Smooth muscle cell (in vitro differentiated cells): ENCODE measurements around the gene SAMD4A. TPM values are rescaled to one million over a fixed set of nuclear protein-coding genes. Genes with fewer than 3 reads are reported as not detected.

Experiments
- DNase-seq: peaks from one replicate; lab custom pipeline; 2025; ENCODE audit not compliant: unreplicated experiment; lab: John Stamatoyannopoulos, UW
- H2AFZ ChIP-seq: fragments of 200-600 bp; sonication (generic); 2 replicates; pipeline ENCODE4 v1.6.0; 2016; ENCODE audit warnings: antibody characterized with exemption, low read depth, mild to moderate bottlenecking
- H3F3A ChIP-seq: fragments of 200-600 bp; sonication (generic); 2 replicates; pipeline ENCODE4 v1.6.0; 2017; ENCODE audit warnings: antibody characterized with exemption, low read depth
- H3K27ac ChIP-seq: fragments of 200-600 bp; sonication (generic); 2 replicates; pipeline ENCODE4 v1.5.1; 2016; ENCODE audit warnings: low read depth, mild to moderate bottlenecking
- H3K27me3 ChIP-seq: fragments of 200-600 bp; sonication (generic); 2 replicates; pipeline ENCODE4 v1.6.1; 2016; ENCODE audit warnings: low read depth, mild to moderate bottlenecking
- H3K36me3 ChIP-seq: fragments of 200-600 bp; sonication (generic); 2 replicates; pipeline ENCODE4 v1.5.1; 2016; ENCODE audit warnings: low read depth
- H3K4me1 ChIP-seq: fragments of 200-600 bp; sonication (generic); 2 replicates; pipeline ENCODE4 v1.5.1; 2016; ENCODE audit warnings: low read depth
- H3K4me2 ChIP-seq: fragments of 200-600 bp; sonication (generic); 2 replicates; pipeline ENCODE4 v1.6.0; 2016; ENCODE audit warnings: mild to moderate bottlenecking
- H3K4me3 ChIP-seq: fragments of 200-600 bp; sonication (generic); 2 replicates; pipeline ENCODE4 v1.5.1; 2016; ENCODE audit warnings: mild to moderate bottlenecking
- H3K79me2 ChIP-seq: fragments of 200-600 bp; sonication (generic); 2 replicates; pipeline ENCODE4 v1.6.0; 2016; ENCODE audit warnings: low read depth, mild to moderate bottlenecking
- H3K9ac ChIP-seq: fragments of 200-600 bp; sonication (generic); 2 replicates; pipeline ENCODE4 v1.6.0; 2016; ENCODE audit warnings: low read depth
- H3K9me3 ChIP-seq: fragments of 200-600 bp; sonication (generic); replicated peaks from 2 replicates; pipeline ENCODE4 v1.5.1; 2016; ENCODE audit warnings: low read depth
- H4K20me1 ChIP-seq: fragments of 200-600 bp; sonication (generic); 2 replicates; pipeline ENCODE4 v1.6.0; 2016; ENCODE audit warnings: low read depth
- WGBS: methylation state at CpG from one replicate; pipeline ENCODE4 v1.1.7; 2016; ENCODE audit warnings: low lambda C conversion rate; 5-methylcytosine and 5-hydroxymethylcytosine counted together
- polyA plus RNA-seq: library from polyadenylated mRNA; unstranded; fragments of >200 nt; fragmentation: Nextera tagmentation; extraction: Ambion mirVana; gene quantifications from 2 replicates; pipeline ENCODE4 v1.2.1, GENCODE V29; 2016
- total RNA-seq: library from RNA; depleted of rRNA; stranded (reverse); fragments of >200 nt; gene quantifications from 2 replicates; pipeline ENCODE4 v1.2.3, GENCODE V29; 2014
- TF ChIP-seq, protein P1 (sequence below): fragments of 200-600 bp; sonication (generic); IDR thresholded peaks from 2 replicates; pipeline ENCODE4 v1.5.1; 2017; ENCODE audit warnings: borderline replicate concordance, mild to moderate bottlenecking, antibody characterized with exemption; ENCODE audit not compliant: insufficient read depth, poor library complexity, severe bottlenecking

SAMD4A gene
- total and polyA plus RNA-seq, 2 experiments from 2014 or later, result 9.2 to 36.7 TPM

DNA sequence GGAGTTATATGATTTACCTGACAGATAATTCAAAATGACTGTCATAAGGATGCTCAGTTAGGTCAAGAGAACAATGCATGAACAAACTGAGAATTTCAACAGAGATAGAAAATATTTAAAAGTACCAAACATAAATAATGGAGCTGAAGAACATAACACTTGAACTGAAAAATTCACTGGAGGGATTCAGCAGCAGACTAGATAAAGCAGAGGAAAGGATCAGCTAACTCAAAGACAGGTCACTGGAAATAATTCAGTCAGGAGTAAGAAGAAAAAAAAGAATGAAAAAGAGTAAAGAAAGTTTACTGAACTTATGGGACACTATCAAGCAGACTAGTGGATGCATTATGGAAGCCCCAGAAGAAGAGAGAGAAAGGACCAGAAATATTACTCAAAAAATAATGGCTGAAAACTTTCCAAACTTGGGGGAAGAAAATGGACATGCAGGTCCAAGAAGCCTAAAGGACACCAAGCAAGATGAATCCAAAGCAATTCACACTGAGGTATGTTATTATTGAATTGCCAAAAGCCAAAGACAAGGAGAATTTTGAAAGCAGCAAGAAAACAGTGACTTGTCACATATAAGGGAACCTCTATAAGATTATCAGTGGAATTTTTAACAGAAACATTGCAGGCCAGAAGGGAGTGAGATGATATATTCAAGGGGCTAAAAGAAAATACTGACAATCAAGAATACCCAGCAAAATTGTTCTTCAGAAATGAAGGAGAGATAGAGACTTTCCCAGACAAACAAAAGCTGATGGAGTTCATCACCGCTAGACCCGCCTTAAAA, 257.0 kb downstream of the SAMD4A start:
- H3K4me1 ChIP-seq, result peaks cover 7% of the 10 kb centered on the region
- DNase-seq, result no peak
- no peaks in the 10 kb centered on the region for H3K79me2 ChIP-seq
- H4K20me1 ChIP-seq, result no peaks in the 10 kb centered on the region
- no peaks in the 10 kb centered on the region for H3F3A ChIP-seq
- no peak overlapping the region for H3K27ac ChIP-seq
- no peak overlapping the region for H3K4me2 ChIP-seq
- H3K9ac ChIP-seq, result no peak overlapping the region
- no peak overlapping the region for H3K4me3 ChIP-seq
- H2AFZ ChIP-seq, result no peak overlapping the region
- peaks cover 4% of the 10 kb centered on the region for H3K9me3 ChIP-seq
- no peaks in the 10 kb centered on the region for H3K36me3 ChIP-seq
- H3K27me3 ChIP-seq, result no peaks in the 10 kb centered on the region
- WGBS, result 97% methylated on average over 2 of the region's 2 CpGs
- TF ChIP-seq, protein P1, sequence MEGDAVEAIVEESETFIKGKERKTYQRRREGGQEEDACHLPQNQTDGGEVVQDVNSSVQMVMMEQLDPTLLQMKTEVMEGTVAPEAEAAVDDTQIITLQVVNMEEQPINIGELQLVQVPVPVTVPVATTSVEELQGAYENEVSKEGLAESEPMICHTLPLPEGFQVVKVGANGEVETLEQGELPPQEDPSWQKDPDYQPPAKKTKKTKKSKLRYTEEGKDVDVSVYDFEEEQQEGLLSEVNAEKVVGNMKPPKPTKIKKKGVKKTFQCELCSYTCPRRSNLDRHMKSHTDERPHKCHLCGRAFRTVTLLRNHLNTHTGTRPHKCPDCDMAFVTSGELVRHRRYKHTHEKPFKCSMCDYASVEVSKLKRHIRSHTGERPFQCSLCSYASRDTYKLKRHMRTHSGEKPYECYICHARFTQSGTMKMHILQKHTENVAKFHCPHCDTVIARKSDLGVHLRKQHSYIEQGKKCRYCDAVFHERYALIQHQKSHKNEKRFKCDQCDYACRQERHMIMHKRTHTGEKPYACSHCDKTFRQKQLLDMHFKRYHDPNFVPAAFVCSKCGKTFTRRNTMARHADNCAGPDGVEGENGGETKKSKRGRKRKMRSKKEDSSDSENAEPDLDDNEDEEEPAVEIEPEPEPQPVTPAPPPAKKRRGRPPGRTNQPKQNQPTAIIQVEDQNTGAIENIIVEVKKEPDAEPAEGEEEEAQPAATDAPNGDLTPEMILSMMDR, result no peak

DNA sequence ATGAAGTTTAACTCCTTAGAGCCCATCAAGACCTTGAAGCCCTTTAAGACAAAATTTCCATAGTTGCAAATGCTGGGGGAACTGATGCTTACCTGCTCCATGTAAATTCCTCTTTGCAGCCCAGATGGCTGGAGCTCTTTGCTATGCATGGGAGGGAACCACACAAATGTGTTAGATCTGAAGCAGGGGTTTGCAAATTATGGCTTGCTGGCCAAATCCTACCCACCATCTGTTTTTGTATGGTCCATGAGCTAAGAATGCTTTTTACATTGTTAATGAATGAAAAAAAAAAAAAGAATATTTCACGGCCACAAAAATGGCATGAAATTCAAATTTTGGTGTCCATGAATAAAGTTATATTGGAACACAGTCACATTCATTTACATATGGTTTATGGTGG, 261.1 kb downstream of the SAMD4A start:
- H3K4me1 ChIP-seq, result no peaks in the 10 kb centered on the region
- no peak overlapping the region for H2AFZ ChIP-seq
- WGBS, result 94% methylated on average over 1 of the region's 1 CpG
- H3F3A ChIP-seq, result no peaks in the 10 kb centered on the region
- TF ChIP-seq, protein P1, result no peak
- no peaks in the 10 kb centered on the region for H4K20me1 ChIP-seq
- H3K4me3 ChIP-seq, result no peak overlapping the region
- DNase-seq, result no peak
- H3K9ac ChIP-seq, result no peak overlapping the region
- peaks cover 4% of the 10 kb centered on the region for H3K9me3 ChIP-seq
- no peaks in the 10 kb centered on the region for H3K36me3 ChIP-seq
- no peaks in the 10 kb centered on the region for H3K79me2 ChIP-seq
- H3K27me3 ChIP-seq, result no peaks in the 10 kb centered on the region
- no peak overlapping the region for H3K27ac ChIP-seq
- no peak overlapping the region for H3K4me2 ChIP-seq

DNA sequence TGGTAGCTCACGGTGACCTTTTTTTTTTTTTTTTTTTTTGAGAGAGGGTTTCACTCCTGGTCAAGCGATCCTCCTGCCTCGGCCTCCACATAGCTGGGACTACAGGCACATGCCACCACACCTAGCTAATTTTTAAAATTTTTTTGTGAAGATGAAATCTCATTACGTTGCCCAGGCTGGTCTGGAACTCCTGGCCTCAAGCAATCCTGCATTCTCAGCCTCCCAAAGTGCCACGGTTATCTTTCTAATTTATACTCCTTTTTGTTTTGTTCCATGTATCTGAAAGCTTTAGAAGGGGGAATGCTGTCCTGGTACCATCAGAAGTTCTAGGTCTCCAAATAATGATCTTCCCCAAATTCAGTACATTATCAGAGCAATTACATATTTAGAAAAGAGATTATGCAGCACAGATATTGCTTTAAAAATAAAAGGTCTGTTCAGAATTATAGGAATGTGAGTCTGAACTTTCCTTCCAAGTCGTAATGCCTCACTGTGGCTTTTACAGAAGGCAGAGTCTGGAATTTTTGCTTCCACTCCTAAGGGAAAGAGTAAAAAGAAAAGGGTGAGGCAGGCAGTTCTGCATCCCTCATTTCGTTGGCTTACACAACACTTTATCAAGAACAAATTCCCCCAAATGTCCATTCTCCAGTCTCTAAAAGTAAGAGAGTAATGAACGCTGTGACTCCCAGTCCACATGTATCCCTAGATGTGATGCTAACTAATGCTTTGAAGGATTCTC, 262.7 kb downstream of the SAMD4A start:
- H3K36me3 ChIP-seq, result no peaks in the 10 kb centered on the region
- TF ChIP-seq, protein P1, result no peak
- no peaks in the 10 kb centered on the region for H3K79me2 ChIP-seq
- H3K4me1 ChIP-seq, result no peaks in the 10 kb centered on the region
- H3K9me3 ChIP-seq, result no peaks in the 10 kb centered on the region
- no peak overlapping the region for H3K9ac ChIP-seq
- H3K27ac ChIP-seq, result no peak overlapping the region
- H2AFZ ChIP-seq, result no peak overlapping the region
- no peaks in the 10 kb centered on the region for H3K27me3 ChIP-seq
- H3K4me2 ChIP-seq, result no peak overlapping the region
- 70% methylated on average over 8 of the region's 8 CpGs for WGBS
- DNase-seq, result no peak
- H4K20me1 ChIP-seq, result no peaks in the 10 kb centered on the region
- H3K4me3 ChIP-seq, result no peak overlapping the region
- H3F3A ChIP-seq, result no peaks in the 10 kb centered on the region
